Testis (tissue), 2 donors: ENCODE measurements around the gene SELENOW.

Experiments
- POLR2A ChIP-seq: fragments of 450-650 bp; IDR thresholded peaks from one replicate; pipeline ENCODE4 v1.6.1; 2017; ENCODE audit warnings: antibody characterized with exemption, mild to moderate bottlenecking, moderate library complexity
- TF ChIP-seq, protein P1 (sequence below), 3 experiments: fragments of 450-650 bp in 2 of 3; fragments of 200-600 bp in 1 of 3; sonication (generic) in 1 of 3; IDR thresholded peaks; one replicate each; pipeline ENCODE4 v1.5.1; 2016 to 2019; ENCODE audit warnings: antibody characterized with exemption in 3 of 3, mild to moderate bottlenecking in 2 of 3, moderate library complexity in 1 of 3

DNA sequence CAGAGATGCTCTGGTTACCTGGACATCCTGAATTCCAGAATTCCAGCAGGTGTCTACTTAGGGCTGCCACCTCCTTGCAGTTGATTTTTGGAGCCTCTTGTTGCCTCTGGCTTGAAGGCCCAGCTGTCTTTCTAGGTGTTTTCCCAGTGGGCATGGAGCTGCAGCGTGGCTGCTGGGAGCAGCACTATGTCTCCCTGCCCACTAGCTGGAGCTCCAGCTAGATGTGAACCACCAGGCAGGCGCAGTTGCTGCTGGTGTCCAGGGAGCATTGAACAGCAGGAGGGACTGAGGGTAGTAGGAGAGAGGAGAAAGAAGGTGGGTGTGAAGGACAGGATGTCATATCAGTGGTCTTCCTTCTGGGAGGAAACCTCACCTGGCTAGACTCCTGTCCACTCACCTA, 9.9 kb upstream of the SELENOW start:
- TF ChIP-seq, protein P1, sequence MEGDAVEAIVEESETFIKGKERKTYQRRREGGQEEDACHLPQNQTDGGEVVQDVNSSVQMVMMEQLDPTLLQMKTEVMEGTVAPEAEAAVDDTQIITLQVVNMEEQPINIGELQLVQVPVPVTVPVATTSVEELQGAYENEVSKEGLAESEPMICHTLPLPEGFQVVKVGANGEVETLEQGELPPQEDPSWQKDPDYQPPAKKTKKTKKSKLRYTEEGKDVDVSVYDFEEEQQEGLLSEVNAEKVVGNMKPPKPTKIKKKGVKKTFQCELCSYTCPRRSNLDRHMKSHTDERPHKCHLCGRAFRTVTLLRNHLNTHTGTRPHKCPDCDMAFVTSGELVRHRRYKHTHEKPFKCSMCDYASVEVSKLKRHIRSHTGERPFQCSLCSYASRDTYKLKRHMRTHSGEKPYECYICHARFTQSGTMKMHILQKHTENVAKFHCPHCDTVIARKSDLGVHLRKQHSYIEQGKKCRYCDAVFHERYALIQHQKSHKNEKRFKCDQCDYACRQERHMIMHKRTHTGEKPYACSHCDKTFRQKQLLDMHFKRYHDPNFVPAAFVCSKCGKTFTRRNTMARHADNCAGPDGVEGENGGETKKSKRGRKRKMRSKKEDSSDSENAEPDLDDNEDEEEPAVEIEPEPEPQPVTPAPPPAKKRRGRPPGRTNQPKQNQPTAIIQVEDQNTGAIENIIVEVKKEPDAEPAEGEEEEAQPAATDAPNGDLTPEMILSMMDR (IDR thresholded peaks at IDR 0.05): no peak
- TF ChIP-seq POLR2A: no peak
